Thyroid gland (tissue), 4 donors: Measurements from ENCODE around the gene HCN3. TPM values are rescaled to one million over a fixed set of nuclear protein-coding genes. Genes with fewer than 3 reads are reported as not detected.

Experiments used
- DNase-seq, 2 donors: peaks; one replicate each; pipeline ENCODE4 v3.0.0-alpha.2; 2019
- H3K27ac ChIP-seq, 3 donors: fragments of 200-600 bp; sonication (generic); 1 replicate in 2 of 3; 2 replicates in 1 of 3; pipeline ENCODE4 v1.5.1; 2016 to 2019; ENCODE audit warnings: mild to moderate bottlenecking in 1 of 3, moderate library complexity in 1 of 3
- H3K27me3 ChIP-seq: fragments of 200-600 bp; sonication (generic); one replicate; pipeline ENCODE4 v1.5.1; 2019
- H3K36me3 ChIP-seq, 2 donors: fragments of 200-600 bp; sonication (generic); one replicate each; pipeline ENCODE4 v1.5.1; 2016 to 2019
- H3K4me1 ChIP-seq, 2 donors: fragments of 200-600 bp; sonication (generic); one replicate each; pipeline ENCODE4 v1.5.1; 2017 to 2019
- H3K4me3 ChIP-seq, 3 donors: fragments of 200-600 bp; sonication (generic); replicated peaks in 1 of 3; 1 replicate in 2 of 3; 2 replicates in 1 of 3; pipeline ENCODE4 v1.5.1; 2016; ENCODE audit warnings: mild to moderate bottlenecking in 1 of 3
- H3K9me3 ChIP-seq: fragments of 200-600 bp; sonication (generic); one replicate; pipeline ENCODE4 v1.5.1; 2017
- CTCF ChIP-seq, 6 experiments: fragments of 200-600 bp in 3 of 6; fragments of 450-650 bp in 3 of 6; sonication (generic) in 3 of 6; IDR thresholded peaks; one replicate each; pipeline ENCODE4 v1.5.1; 2016 to 2019; ENCODE audit warnings: antibody characterized with exemption in 6 of 6, mild to moderate bottlenecking in 2 of 6, inconsistent platforms in 1 of 6, moderate library complexity in 1 of 6
- POLR2A ChIP-seq, 2 donors: fragments of 450-650 bp; IDR thresholded peaks; one replicate each; pipeline ENCODE4 v1.6.1; 2017; ENCODE audit warnings: antibody characterized with exemption in 2 of 2, mild to moderate bottlenecking in 2 of 2, moderate library complexity in 1 of 2
- WGBS, 2 donors: methylation state at CpG; one replicate each; pipeline ENCODE4 v1.1.5; 2017; 5-methylcytosine and 5-hydroxymethylcytosine counted together
- intact Hi-C: fragments of 100-400 bp; cut with DNase I; formaldehyde crosslinking; loops from one replicate; pipeline ENCODE4 v1.15.1; 2023
- total RNA-seq, 4 donors: library from RNA; depleted of rRNA; stranded (reverse); fragments of >200 nt; gene quantifications; one replicate each; pipeline ENCODE4 v1.2.3, GENCODE V29; 2016

Gene HCN3
- total RNA-seq, 4 donors from 2014 or later = 1.5 to 2.9 (median 2.2) TPM

- Histone ChIP-seq H3K4me1 (peaks cover 8% of the 10 kb centered on the region in 2 donors), H3K27me3 (no peaks in the 10 kb centered on the region), H3K9me3 (no peaks in the 10 kb centered on the region), H3K27ac (no peak overlapping the region), H3K36me3 (no peaks in the 10 kb centered on the region), H3K4me3 (no peak overlapping the region)
- intact Hi-C loops = no loop called here
- no peak for TF ChIP-seq CTCF (IDR thresholded peaks at IDR 0.05)
- TF ChIP-seq POLR2A (IDR thresholded peaks at IDR 0.05) = no peak
- DNase-seq = no peak
- 94 to 96% methylated on average over 28 to 29 of the region's 29 CpGs for WGBS, 2 donors
Observed at GRCh38 chr1:155282488-155283091, 5.3 kb downstream of the HCN3 start.

- intact Hi-C loops = no loop called here
Observed at GRCh38 chr1:155284476-155284875, 7.2 kb downstream of the HCN3 start.

GRCh38 chr1:155285063-155285462, 7.8 kb downstream of the HCN3 start:
- intact Hi-C loops = no loop called here
- Histone ChIP-seq H3K9me3 (no peaks in the 10 kb centered on the region), H3K27ac (no peak overlapping the region), H3K4me1 (no peaks in the 10 kb centered on the region), H3K4me3 (no peak overlapping the region), H3K27me3 (no peaks in the 10 kb centered on the region), H3K36me3 (no peaks in the 10 kb centered on the region)
- no peak for TF ChIP-seq CTCF (IDR thresholded peaks at IDR 0.05)
- TF ChIP-seq POLR2A (IDR thresholded peaks at IDR 0.05) = no peak
- WGBS, 2 donors = 87 to 90% methylated on average over 14 of the region's 14 CpGs
- DNase-seq = no peak

More at GRCh38 chr1:155284476-155284875, 7.2 kb downstream of the HCN3 start:
- no peak for DNase-seq
- Histone ChIP-seq H3K27me3 (no peaks in the 10 kb centered on the region), H3K4me1 (no peaks in the 10 kb centered on the region), H3K4me3 (no peak overlapping the region), H3K36me3 (no peaks in the 10 kb centered on the region), H3K27ac (no peak overlapping the region), H3K9me3 (no peaks in the 10 kb centered on the region)
- TF ChIP-seq POLR2A (IDR thresholded peaks at IDR 0.05) (no peak), CTCF (IDR thresholded peaks at IDR 0.05) (no peak)
- 93 to 98% methylated on average over 2 to 11 of the region's 12 CpGs for WGBS, 2 donors

- intact Hi-C loops = no loop called here
- Histone ChIP-seq H3K4me3 (no peak overlapping the region), H3K36me3 (no peaks in the 10 kb centered on the region), H3K9me3 (no peaks in the 10 kb centered on the region), H3K27me3 (no peaks in the 10 kb centered on the region), H3K27ac (no peak overlapping the region), H3K4me1 (no peaks in the 10 kb centered on the region)
- no peak for TF ChIP-seq CTCF (IDR thresholded peaks at IDR 0.05)
- no peak for TF ChIP-seq POLR2A (IDR thresholded peaks at IDR 0.05)
- no peak for DNase-seq
- 83 to 93% methylated on average over 10 to 18 of the region's 18 CpGs for WGBS, 2 donors
Observed at GRCh38 chr1:155285631-155286044, 8.4 kb downstream of the HCN3 start.

GRCh38 chr1:155286544-155286943, 9.3 kb downstream of the HCN3 start:
- intact Hi-C loops = no loop called here
- Histone ChIP-seq H3K27me3 (no peaks in the 10 kb centered on the region), H3K4me1 (no peaks in the 10 kb centered on the region), H3K36me3 (no peaks in the 10 kb centered on the region), H3K27ac (no peak overlapping the region), H3K9me3 (no peaks in the 10 kb centered on the region), H3K4me3 (no peak overlapping the region)
- TF ChIP-seq CTCF (IDR thresholded peaks at IDR 0.05) (no peak), POLR2A (IDR thresholded peaks at IDR 0.05) (no peak)
- no peak for DNase-seq
- 100% methylated on average over 2 of the region's 2 CpGs for WGBS, 2 donors
